Keratinocyte (primary cell): ENCODE data around the gene HMG20A. TPM values are rescaled to one million over a fixed set of nuclear protein-coding genes. Genes with fewer than 3 reads are reported as not detected.

Experiments
- DNase-seq: peaks from one replicate; pipeline ENCODE4 v3.0.0-alpha.2; 2011; ENCODE audit warnings: low read depth, missing footprints, low spot score
- FAIRE-seq: peaks from 2 replicates; lab custom pipeline; 2011; peaks lifted over from hg19 to GRCh38; lab: Jason Lieb, UNC
- H2AFZ ChIP-seq: 2 replicates; pipeline ENCODE4 v1.6.0; 2012; ENCODE audit warnings: low read length, control low read depth, inconsistent platforms; ENCODE audit not compliant: control insufficient read depth
- H3K27ac ChIP-seq: 2 replicates; pipeline ENCODE4 v1.5.1; 2011; ENCODE audit warnings: low read length; ENCODE audit not compliant: control insufficient read depth, insufficient read depth
- H3K27me3 ChIP-seq: 3 replicates; pipeline ENCODE4 v1.6.0; 2011; ENCODE audit warnings: low read length; ENCODE audit not compliant: control insufficient read depth, insufficient read depth; ENCODE audit errors: extremely low read depth
- H3K36me3 ChIP-seq, 2 experiments: 2 replicates in 1 of 2; 3 replicates in 1 of 2; pipeline ENCODE4 v1.5.1; 2011; ENCODE audit warnings: low read length in 2 of 2, mild to moderate bottlenecking in 1 of 2; ENCODE audit not compliant: control insufficient read depth in 2 of 2, insufficient read depth in 2 of 2; ENCODE audit errors: extremely low read depth in 1 of 2
- H3K4me1 ChIP-seq: 3 replicates; pipeline ENCODE4 v1.5.1; 2011; ENCODE audit warnings: low read length; ENCODE audit not compliant: control insufficient read depth, insufficient read depth; ENCODE audit errors: extremely low read depth
- H3K4me2 ChIP-seq: 3 replicates; pipeline ENCODE4 v1.6.0; 2011; ENCODE audit warnings: low read depth, low read length; ENCODE audit not compliant: control insufficient read depth, insufficient read depth; ENCODE audit errors: extremely low read depth
- H3K4me3 ChIP-seq, 3 experiments: fragments of 200-600 bp in 1 of 3; sonication (generic) in 1 of 3; 2 replicates in 2 of 3; 3 replicates in 1 of 3; pipeline ENCODE4 v1.5.1; 2011 to 2016; ENCODE audit warnings: low read length in 3 of 3, mild to moderate bottlenecking in 3 of 3, control low read depth in 2 of 3, inconsistent platforms in 1 of 3, low read depth in 1 of 3, mixed read lengths in 1 of 3, mixed run types in 1 of 3, moderate library complexity in 1 of 3; ENCODE audit not compliant: control insufficient read depth in 2 of 3, insufficient read depth in 2 of 3; ENCODE audit errors: extremely low read depth in 1 of 3
- H3K79me2 ChIP-seq: 2 replicates; pipeline ENCODE4 v1.6.0; 2012; ENCODE audit warnings: low read length; ENCODE audit not compliant: control insufficient read depth, insufficient read depth
- H3K9ac ChIP-seq: 3 replicates; pipeline ENCODE4 v1.6.0; 2011; ENCODE audit warnings: low read length; ENCODE audit not compliant: control insufficient read depth, insufficient read depth; ENCODE audit errors: extremely low read depth
- H3K9me1 ChIP-seq: 3 replicates; pipeline ENCODE4 v1.6.0; 2011; ENCODE audit warnings: low read length; ENCODE audit not compliant: control insufficient read depth, insufficient read depth; ENCODE audit errors: extremely low read depth
- H3K9me3 ChIP-seq: 2 replicates; pipeline ENCODE4 v1.5.1; 2012; ENCODE audit warnings: low read depth, low read length; ENCODE audit not compliant: control insufficient read depth
- H4K20me1 ChIP-seq: 3 replicates; pipeline ENCODE4 v1.6.0; 2011; ENCODE audit warnings: low read length; ENCODE audit not compliant: control insufficient read depth, insufficient read depth; ENCODE audit errors: extremely low read depth
- CTCF ChIP-seq, 3 experiments: IDR thresholded peaks in 1 of 3; conservative IDR thresholded peaks in 1 of 3; optimal IDR thresholded peaks in 1 of 3; 2 replicates in 2 of 3; 3 replicates in 1 of 3; pipeline versions ENCODE3 to v1.5.1; 2011; ENCODE audit warnings: low read length in 3 of 3, mild to moderate bottlenecking in 3 of 3, moderate library complexity in 2 of 3, control low read depth in 1 of 3, inconsistent platforms in 1 of 3; ENCODE audit not compliant: insufficient read depth in 2 of 3; ENCODE audit errors: extremely low read depth in 1 of 3
- EZH2 ChIP-seq: IDR thresholded peaks from one replicate; pipeline ENCODE4 v1.6.1; 2012; ENCODE audit warnings: inconsistent platforms, mild to moderate bottlenecking, low read length, moderate library complexity
- dilution Hi-C: fragments of 300-500 bp; cut with MboI; formaldehyde crosslinking; loops from one replicate; pipeline ENCODE4 v1.7.0; 2020; ENCODE audit warnings: low sequenced_read_pairs; ENCODE audit not compliant: extremely low pct_ligation_motif_present
- polyA plus RNA-seq, 5 experiments: library from polyadenylated mRNA; depleted of rRNA in 3 of 5; stranded (reverse) in 3 of 5; stranded (forward) in 1 of 5; unstranded in 1 of 5; fragments of >200 nt; gene quantifications; 1 replicate in 1 of 5; 2 replicates in 3 of 5; 3 replicates in 1 of 5; pipeline versions ENCODE4 v1.2.1 to v1.2.3, GENCODE V29; 2011 to 2012; ENCODE audit warnings: missing spikeins in 2 of 5, low read depth in 1 of 5, low replicate concordance in 1 of 5

The HMG20A gene
- polyA plus RNA-seq, 1 donor (not counting 4 experiments of a cell fraction or from before 2014, with no cell fraction given): 44.6 TPM

GRCh38 chr15:77481670-77482069 is 61.0 kb downstream of the HMG20A start:
- no peak for DNase-seq
- H3K36me3 ChIP-seq: peaks cover under 1 to 6% of the 10 kb centered on the region in 2 experiments

DNA sequence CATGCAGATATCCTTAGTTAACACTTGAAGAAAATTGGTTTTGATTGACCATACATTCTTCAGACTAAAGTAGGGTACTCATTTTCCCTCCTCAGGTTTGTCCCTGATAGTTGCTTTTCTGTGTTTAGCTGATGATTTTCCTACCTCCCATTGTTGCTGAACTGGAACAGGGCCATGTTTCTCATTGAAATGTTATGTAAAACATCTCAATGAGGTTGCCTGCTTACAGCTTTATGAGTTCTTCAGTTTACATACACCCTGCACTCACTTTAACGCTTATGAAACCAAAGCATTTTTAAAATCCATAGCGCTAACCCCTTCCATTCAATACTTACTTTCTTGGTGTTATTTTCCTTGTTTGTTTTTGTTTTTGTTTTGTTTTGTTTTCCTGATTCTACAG is 61.9 kb downstream of the HMG20A start:
- Histone ChIP-seq H2AFZ (no peak overlapping the region), H3K36me3 (peaks cover 4 to 6% of the 10 kb centered on the region in 2 experiments), H3K27ac (no peak overlapping the region), H3K4me1 (peaks cover 36% of the 10 kb centered on the region), H3K9me3 (no peaks in the 10 kb centered on the region), H3K9me1 (no peaks in the 10 kb centered on the region), H3K27me3 (no peaks in the 10 kb centered on the region), H3K9ac (no peak overlapping the region), H3K4me3 (no peak overlapping the region), H3K4me2 (no peak overlapping the region), H4K20me1 (no peaks in the 10 kb centered on the region), H3K79me2 (no peaks in the 10 kb centered on the region)
- dilution Hi-C loops: no loop called here
- TF ChIP-seq EZH2: no peak
- FAIRE-seq (peak; percentile 13), DNase-seq (no peak)

More at GRCh38 chr15:77481670-77482069, 61.0 kb downstream of the HMG20A start:
- dilution Hi-C loops: no loop called here
- Histone ChIP-seq H3K27ac (no peak overlapping the region), H2AFZ (no peak overlapping the region), H3K9me1 (no peaks in the 10 kb centered on the region), H3K4me1 (peaks cover 28% of the 10 kb centered on the region), H4K20me1 (no peaks in the 10 kb centered on the region), H3K4me2 (no peak overlapping the region), H3K79me2 (no peaks in the 10 kb centered on the region), H3K4me3 (no peak overlapping the region), H3K27me3 (no peaks in the 10 kb centered on the region), H3K9me3 (no peaks in the 10 kb centered on the region), H3K9ac (no peak overlapping the region)
- TF ChIP-seq CTCF (optimal IDR thresholded peaks at IDR 0.05 in 1 of 3, IDR thresholded peaks at IDR 0.05 in 1 of 3, conservative IDR thresholded peaks at IDR 0.05 in 1 of 3; ENCODE audit: extremely low read depth in 1 of 3, insufficient read depth in 2 of 3, low read length in 3 of 3) (no peak), EZH2 (no peak)
- FAIRE-seq: no peak
